A204.1 (cell line): ENCODE measurements around the gene PRAC1.

Experiments used
- FAIRE-seq: peaks from 2 replicates; lab custom pipeline; 2012; peaks lifted over from hg19 to GRCh38; lab: Jason Lieb, UNC

The PRAC1 gene

GRCh38 chr17:48693178-48693577, 29.1 kb downstream of the PRAC1 start:
- no peak for FAIRE-seq

- FAIRE-seq = no peak
These were observed 30.3 kb downstream of the PRAC1 start for GRCh38 chr17:48692049-48692448.

- no peak for FAIRE-seq
These were observed 31.7 kb downstream of the PRAC1 start for GRCh38 chr17:48690655-48691054.

DNA sequence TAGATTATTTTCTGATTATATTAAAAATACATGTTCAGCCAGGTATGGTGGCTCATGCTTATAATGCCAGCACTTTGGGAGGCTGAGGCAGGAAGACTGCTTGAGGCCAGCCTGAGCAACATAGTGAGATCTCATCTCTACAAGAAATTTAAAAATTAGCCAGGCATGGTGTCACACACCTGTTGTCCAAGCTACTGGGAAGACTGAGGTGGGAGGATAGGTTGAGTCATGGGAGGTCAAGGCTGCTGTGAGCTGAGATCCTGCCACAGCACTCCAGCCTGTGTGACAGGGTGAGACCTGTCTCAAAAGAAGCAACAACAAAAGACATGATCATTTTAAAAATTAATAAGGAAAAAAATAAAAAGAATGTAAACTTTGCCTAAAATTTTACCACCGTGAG, 40.7 kb downstream of the PRAC1 start:
- no peak for FAIRE-seq

- no peak for FAIRE-seq
These were observed 42.8 kb downstream of the PRAC1 start for GRCh38 chr17:48679385-48680096.

GRCh38 chr17:48678141-48678971, 44.0 kb downstream of the PRAC1 start:
- FAIRE-seq = no peak

GRCh38 chr17:48676963-48677558, 45.3 kb downstream of the PRAC1 start:
- no peak for FAIRE-seq

DNA sequence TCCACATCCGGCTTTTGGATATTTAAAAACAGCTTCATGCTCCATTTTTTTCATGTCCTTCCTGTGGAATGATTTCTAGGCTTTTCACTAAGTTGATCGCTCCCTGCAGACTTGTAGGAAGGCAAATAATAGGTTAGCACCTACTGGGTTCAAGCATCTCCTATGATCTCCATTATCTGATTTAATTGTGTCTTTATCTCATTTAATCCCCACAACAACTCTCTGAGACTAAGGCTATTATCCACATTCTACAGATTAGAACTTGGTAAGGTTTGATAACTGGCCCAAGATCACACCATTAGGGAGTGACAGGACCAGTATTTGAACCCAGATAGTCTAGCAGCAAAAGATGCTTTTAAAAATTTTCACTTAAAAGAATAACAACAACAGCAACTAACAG, 50.0 kb downstream of the PRAC1 start:
- FAIRE-seq = no peak
